Stimulated activated CD4-positive, alpha-beta T cell treated with anti-CD3 and anti-CD28 coated beads, TNF-alpha, amount 100 ng/mL, for 4 hours (primary cell): Measurements from ENCODE around the gene POP4.

ENCODE experiments used
- DNase-seq, 3 experiments: peaks; one replicate each; pipeline ENCODE4 v3.0.0-alpha.2; 2020; ENCODE audit warnings: low read depth in 3 of 3

Gene POP4

GRCh38 chr19:29629836-29630534 is 23.9 kb downstream of the POP4 start:
- no peak for DNase-seq

DNA sequence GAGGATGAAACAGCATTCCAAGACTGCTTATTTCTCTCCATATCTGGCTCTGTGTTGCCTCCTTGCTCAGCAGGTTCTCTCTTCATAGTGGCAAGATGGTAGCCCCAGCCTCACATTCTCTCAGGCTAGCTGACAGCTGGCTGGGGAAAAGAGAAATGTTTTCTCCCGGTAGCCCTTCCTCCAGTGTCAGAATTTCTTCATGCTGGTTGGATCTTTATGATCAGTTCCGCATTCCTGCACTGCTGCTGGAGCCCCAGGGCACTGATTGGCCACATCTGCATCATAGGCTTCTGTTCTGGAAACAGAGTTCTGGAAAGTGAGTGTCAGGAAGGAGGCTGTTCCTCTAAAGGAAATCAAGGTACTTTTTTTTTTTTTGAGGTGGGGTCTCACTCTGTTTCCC is 24.6 kb downstream of the POP4 start:
- no peak for DNase-seq

GRCh38 chr19:29631450-29631849 is 25.4 kb downstream of the POP4 start:
- no peak for DNase-seq

DNA sequence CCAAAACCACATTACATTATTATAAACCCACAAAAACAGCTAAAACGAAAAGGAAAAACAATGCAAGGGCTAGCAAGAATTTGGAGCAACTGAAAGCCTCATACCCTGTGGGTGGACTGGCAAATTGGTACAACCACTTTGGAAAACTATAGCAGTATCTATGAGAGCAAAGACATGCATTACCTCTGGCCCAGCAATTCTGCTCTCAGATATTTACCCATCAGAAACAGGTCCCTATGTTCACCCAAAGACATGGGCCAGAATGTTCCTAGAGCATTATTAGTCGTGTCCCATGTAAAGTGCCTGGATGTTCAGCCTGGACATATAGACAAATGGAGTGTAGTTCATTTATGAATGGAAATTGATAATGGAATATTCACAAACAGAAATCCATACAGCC is 27.9 kb downstream of the POP4 start:
- DNase-seq: no peak

- DNase-seq: no peak
Observed at GRCh38 chr19:29634423-29635130, 28.5 kb downstream of the POP4 start.

DNA sequence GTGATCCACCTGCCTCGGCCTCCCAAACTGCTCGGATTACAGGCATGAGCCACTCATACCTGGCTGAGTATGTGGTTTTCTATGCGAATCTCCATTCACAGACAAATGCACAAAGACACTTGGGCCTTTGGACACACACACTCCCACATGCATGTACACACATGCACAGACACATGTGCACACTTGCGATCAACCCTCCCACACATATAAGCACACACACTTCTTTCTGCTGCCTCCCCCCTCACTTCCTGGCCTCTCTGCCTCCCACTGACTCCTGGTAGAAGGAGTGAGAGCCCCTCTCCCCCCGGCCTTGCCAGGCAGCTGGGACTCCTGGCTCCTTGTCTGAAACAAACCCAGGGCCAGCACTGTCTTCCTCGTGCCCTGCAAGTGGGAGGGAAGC is 29.9 kb downstream of the POP4 start:
- no peak for DNase-seq

GRCh38 chr19:29636553-29637360 is 30.7 kb downstream of the POP4 start:
- DNase-seq: no peak

DNA sequence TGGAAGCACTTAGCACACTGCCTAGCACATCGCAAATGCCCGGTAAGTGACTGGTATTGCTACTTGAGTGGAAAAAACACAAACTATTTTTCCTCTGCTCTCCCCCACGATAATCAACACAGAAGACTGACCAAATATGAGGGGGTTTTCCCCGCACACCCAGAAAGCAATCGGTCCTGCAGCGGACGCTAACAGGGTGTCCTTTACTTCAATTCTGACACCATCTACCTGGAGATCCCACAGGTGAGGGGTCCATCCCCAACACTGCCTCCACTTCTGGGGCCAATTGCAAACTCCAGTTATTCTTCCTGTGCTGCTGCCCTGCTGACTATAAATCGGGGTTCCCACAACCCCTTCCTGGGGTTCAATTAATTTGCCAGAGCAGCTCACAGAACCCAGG is 33.0 kb downstream of the POP4 start:
- DNase-seq: no peak

DNA sequence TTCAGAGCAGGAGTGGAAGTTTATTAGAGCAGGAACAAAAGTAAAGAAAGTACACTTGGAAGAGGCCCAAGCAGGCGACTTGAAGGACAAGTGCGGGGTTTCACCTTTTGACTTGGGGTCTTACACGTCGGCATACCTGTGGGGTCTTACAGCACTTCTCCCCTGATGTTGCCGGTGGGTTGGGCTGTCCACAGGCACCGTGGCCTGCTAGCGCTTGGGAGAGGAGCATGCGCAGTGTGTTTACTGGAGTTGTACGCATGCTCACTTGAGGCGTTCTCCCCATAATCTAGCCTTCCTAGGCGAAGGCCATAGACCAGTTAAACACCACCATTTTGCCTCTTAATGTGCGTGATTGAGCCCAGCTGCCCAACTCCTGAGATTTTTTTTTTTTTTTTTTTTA is 34.1 kb downstream of the POP4 start:
- no peak for DNase-seq

DNA sequence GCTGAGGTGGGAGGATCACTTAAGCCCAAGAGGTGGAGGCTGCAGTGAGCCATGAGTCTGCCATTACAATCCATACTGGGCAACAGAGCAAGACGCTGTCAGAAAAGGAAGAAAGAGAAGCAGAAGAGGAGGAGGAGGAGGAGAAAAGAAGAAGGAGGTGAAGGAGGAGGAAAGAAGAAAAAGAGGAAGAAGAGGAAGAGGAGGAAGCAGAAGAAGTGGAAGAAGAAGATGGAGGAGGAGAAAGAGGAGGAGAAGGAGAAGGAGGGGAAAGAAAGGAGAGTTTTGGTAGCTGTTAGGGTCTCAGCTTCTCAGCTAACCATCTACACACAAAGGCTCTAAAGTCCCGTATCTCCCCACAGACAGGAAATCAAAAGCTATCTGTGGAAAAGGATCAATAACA is 35.5 kb downstream of the POP4 start:
- no peak for DNase-seq

- no peak for DNase-seq
Observed at GRCh38 chr19:29643361-29643935, 37.4 kb downstream of the POP4 start.

- DNase-seq: no peak
Observed at GRCh38 chr19:29644210-29644609, 38.1 kb downstream of the POP4 start.

DNA sequence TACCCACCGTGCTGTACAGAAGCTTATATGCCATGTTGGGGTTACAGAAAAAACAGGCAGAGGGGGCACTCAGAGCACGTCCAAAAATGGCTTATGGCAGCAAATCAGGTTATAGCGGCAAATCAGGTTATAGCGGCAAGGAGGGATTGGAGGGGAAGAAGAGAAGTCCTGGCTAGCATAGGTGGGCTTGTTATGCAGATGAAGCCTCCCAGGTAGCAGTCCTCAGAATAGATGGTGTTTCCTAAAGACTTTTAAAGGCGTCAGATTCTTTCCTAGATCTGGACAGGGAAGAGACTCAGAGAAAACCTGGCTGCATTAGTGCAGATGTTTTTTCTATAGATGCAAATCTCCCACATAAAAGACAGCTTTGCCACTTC is 39.4 kb downstream of the POP4 start:
- no peak for DNase-seq

DNA sequence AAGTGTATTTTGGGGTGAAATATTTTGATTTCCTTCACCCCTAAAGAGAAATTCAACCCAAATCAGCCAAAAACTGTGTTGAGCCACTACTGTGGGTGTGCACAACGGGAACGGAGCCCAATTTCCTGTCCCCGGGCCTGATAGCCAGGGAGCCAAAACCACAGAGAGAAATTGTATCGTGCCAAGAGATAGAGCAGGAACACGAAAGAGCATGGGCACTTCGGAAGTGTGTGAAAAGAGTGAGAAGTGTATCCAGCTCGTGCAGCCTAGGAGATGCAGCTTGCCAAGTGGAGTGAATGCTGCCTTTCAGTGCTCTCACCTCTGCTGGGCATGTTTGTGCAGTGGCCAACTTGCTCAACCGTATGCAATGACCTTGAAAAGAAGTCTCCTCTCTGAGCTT is 39.8 kb downstream of the POP4 start:
- DNase-seq: no peak

- DNase-seq: no peak
Observed at GRCh38 chr19:29650772-29651387, 44.8 kb downstream of the POP4 start.

DNA sequence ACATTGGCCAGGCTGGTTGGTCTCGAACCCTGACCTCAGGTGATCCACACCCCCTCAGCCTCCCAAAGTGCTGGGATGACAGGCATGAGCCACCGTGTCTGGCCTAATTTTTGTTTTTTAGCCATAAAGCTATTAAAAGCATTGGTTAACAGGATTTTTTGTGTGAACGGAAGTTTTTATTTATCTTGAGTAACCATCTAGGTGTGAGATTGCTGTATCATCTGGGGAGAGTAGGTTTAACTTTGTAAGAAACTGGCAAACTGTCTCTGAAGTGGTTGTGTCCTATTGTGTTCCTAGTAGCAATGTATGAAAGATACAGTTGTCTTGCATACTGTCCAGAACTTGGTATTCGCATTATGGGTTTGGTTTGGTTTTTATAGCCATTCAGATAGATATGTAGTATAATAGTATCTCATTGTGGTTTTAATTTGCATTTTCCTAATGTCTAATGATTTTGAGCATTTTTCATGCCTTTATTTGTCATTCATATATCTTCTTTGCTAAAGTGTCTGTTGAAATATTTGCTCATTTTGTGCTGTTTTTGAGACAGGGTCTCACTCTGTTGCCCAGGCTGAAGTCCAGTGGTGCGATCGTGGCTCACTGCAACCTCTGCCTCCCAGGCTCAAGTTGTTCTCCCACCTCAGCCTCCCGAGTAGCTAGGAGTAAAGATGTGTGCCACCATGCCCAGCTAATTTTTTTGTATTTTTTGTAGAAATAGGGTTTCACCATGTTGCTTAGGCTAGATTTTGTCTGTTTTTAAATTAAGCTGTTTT is 45.7 kb downstream of the POP4 start:
- DNase-seq: no peak

- DNase-seq: no peak
Observed at GRCh38 chr19:29653398-29653797, 47.3 kb downstream of the POP4 start.

DNA sequence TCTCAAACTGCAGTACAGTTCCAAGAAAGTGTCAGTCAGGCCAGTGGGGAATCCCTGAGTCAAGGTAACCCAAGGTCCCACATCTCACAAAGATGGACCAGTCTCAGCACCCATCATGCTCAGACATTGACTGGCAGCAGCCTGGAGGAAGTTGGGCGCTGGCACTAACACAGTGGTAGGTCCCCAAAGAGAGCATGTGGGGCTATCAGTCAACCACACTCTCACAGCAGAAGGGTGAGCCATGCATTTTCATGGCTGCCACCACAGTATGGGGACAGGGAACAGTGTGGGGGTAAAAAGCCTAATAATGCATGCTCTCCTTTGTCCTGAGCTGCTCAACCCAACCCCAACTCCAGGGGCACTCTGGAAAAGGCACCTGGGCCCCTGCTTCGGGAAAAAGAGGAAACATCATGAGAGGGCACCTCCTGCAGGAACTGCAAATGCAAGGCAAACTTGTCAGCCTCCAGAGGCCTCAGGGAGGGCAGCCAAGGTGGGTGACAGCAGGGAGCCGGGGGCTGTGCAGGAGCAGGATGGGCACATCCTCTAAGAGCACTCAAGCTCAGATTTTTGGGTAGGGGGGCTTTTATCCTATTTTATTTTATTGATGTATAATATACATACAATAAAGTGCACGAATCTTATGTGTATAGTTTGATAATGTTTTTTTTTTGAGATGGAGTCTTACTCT is 49.7 kb downstream of the POP4 start:
- DNase-seq: no peak

GRCh38 chr19:29658221-29658991 is 52.3 kb downstream of the POP4 start:
- no peak for DNase-seq

- peak in 2 of 3 experiments; percentile 38 to 52 for DNase-seq
Observed at GRCh38 chr19:29660835-29661234, 54.8 kb downstream of the POP4 start.
